Activated T-cell treated with anti-CD3 and anti-CD28 coated beads, Interleukin-2, amount 50 U/mL, for 24 hours (primary cell): ENCODE measurements around the gene TEX19.

Experiments used
- DNase-seq: peaks from one replicate; pipeline ENCODE4 v3.0.0-alpha.2; 2020
- H3K27ac Mint-ChIP-seq: 2 replicates; pipeline ENCODE4 v1.8.0; 2020; ENCODE audit warnings: mild to moderate bottlenecking, mixed read lengths
- H3K27me3 Mint-ChIP-seq: 2 replicates; pipeline ENCODE4 v1.8.0; 2020; ENCODE audit warnings: mixed read lengths
- H3K36me3 Mint-ChIP-seq: 2 replicates; pipeline ENCODE4 v1.8.0; 2020; ENCODE audit warnings: low read depth, mixed read lengths
- H3K4me1 Mint-ChIP-seq: 2 replicates; pipeline ENCODE4 v1.8.0; 2020; ENCODE audit warnings: low read depth, mixed read lengths
- H3K4me3 Mint-ChIP-seq: 2 replicates; pipeline ENCODE4 v1.8.0; 2020; ENCODE audit warnings: mild to moderate bottlenecking, moderate library complexity, mixed read lengths
- H3K9me3 Mint-ChIP-seq: 2 replicates; pipeline ENCODE4 v1.8.0; 2020; ENCODE audit warnings: mixed read lengths

TEX19 gene

DNA sequence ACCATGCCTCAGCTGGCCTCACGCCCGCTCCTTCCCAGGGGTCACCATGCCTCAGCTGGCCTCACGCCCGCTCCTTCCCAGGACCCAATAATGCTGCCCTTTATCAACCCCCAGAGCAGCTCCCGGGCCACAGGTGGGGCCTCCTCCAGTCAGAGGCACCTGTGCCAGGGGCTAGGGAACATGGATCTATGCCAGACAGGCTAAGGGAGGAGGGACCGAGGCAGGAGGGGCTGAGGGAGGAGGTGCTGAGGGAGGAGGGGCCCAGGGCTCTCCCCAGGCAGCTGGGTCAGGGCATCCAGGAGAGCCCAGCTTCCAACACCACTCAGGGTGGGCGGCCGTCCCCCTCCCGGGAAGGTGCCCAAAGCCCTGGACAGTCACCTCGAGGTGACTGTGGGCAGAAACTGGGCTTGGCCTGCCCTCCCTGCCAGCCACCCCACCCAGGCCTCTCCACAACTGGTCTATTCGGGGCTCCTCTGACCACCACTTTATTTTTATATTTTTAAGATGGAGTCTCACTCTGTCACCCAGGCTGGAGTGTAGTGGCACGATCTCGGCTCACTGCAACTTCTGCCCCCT lies 31.9 kb downstream of the TEX19 start:
- Mint-ChIP-seq H3K4me1 (no peaks in the 10 kb centered on the region), H3K9me3 (no peaks in the 10 kb centered on the region), H3K36me3 (peaks cover 29% of the 10 kb centered on the region), H3K27me3 (no peaks in the 10 kb centered on the region), H3K4me3 (no peak overlapping the region), H3K27ac (no peak overlapping the region)
- no peak for DNase-seq

- Mint-ChIP-seq H3K36me3 (peaks cover 29% of the 10 kb centered on the region), H3K27me3 (no peaks in the 10 kb centered on the region), H3K4me1 (peaks cover 2% of the 10 kb centered on the region), H3K27ac (no peak overlapping the region), H3K9me3 (no peaks in the 10 kb centered on the region), H3K4me3 (no peak overlapping the region)
- DNase-seq = no peak
These were observed 32.5 kb downstream of the TEX19 start for GRCh38 chr17:82391496-82392066.

- H3K4me3 Mint-ChIP-seq = no peak overlapping the region
These were observed 33.3 kb downstream of the TEX19 start for GRCh38 chr17:82392209-82392920.

GRCh38 chr17:82392941-82393340 lies 33.9 kb downstream of the TEX19 start:
- no peak overlapping the region for H3K4me3 Mint-ChIP-seq
- no peak for DNase-seq
- H3K9me3 Mint-ChIP-seq = no peaks in the 10 kb centered on the region
- H3K4me1 Mint-ChIP-seq = peaks cover 2% of the 10 kb centered on the region
- H3K27ac Mint-ChIP-seq = no peak overlapping the region
- H3K27me3 Mint-ChIP-seq = no peaks in the 10 kb centered on the region
- peaks cover 34% of the 10 kb centered on the region for H3K36me3 Mint-ChIP-seq

More at GRCh38 chr17:82392209-82392920, 33.3 kb downstream of the TEX19 start:
- Mint-ChIP-seq H3K9me3 (no peaks in the 10 kb centered on the region), H3K27me3 (no peaks in the 10 kb centered on the region), H3K27ac (no peak overlapping the region), H3K36me3 (peaks cover 31% of the 10 kb centered on the region), H3K4me1 (peaks cover 2% of the 10 kb centered on the region)
- no peak for DNase-seq

GRCh38 chr17:82394278-82394677 lies 35.2 kb downstream of the TEX19 start:
- Mint-ChIP-seq H3K36me3 (peaks cover 37% of the 10 kb centered on the region), H3K4me1 (peaks cover 2% of the 10 kb centered on the region), H3K4me3 (no peak overlapping the region), H3K27ac (no peak overlapping the region), H3K27me3 (no peaks in the 10 kb centered on the region), H3K9me3 (no peaks in the 10 kb centered on the region)
- no peak for DNase-seq

GRCh38 chr17:82396601-82397435 lies 37.8 kb downstream of the TEX19 start:
- H3K27me3 Mint-ChIP-seq = no peaks in the 10 kb centered on the region
- no peak for DNase-seq
- H3K4me3 Mint-ChIP-seq = no peak overlapping the region
- H3K36me3 Mint-ChIP-seq = peaks cover 46% of the 10 kb centered on the region
- peaks cover 14% of the 10 kb centered on the region for H3K4me1 Mint-ChIP-seq
- H3K9me3 Mint-ChIP-seq = no peaks in the 10 kb centered on the region
- H3K27ac Mint-ChIP-seq = no peak overlapping the region

GRCh38 chr17:82397449-82398335 lies 38.6 kb downstream of the TEX19 start:
- Mint-ChIP-seq H3K36me3 (peaks cover 44% of the 10 kb centered on the region), H3K4me3 (no peak overlapping the region), H3K4me1 (peaks cover 15% of the 10 kb centered on the region), H3K27me3 (no peaks in the 10 kb centered on the region), H3K9me3 (no peaks in the 10 kb centered on the region), H3K27ac (no peak overlapping the region)
- no peak for DNase-seq

- Mint-ChIP-seq H3K4me3 (no peak overlapping the region), H3K27ac (no peak overlapping the region), H3K9me3 (no peaks in the 10 kb centered on the region), H3K27me3 (no peaks in the 10 kb centered on the region), H3K4me1 (peaks cover 17% of the 10 kb centered on the region), H3K36me3 (peaks cover 46% of the 10 kb centered on the region)
- no peak for DNase-seq
These were observed 40.0 kb downstream of the TEX19 start for GRCh38 chr17:82399041-82399441.

DNA sequence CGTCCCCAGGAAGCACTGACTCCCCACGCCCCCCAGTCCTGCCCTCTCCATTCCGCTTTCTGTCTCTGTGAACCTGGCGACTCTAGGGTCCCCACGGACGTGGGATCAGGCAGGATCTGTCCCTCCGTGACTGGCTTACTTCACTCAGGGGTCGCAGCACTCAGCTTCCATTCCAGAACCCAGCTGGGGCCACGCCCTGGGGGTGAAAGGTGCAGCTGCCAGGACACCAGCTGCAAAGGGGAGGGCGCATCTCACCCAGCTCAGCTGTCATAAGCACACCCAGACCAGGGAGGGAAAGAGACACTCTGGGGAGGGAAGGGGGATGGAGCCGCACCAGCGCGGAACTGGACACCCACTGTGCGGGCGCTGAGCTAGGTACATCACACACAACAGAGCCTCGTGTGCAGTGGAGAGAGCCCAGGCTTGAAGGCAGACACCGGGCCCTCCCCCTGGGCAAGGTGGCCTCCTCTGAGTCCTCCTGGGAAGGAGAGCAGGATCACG lies 40.6 kb downstream of the TEX19 start:
- peaks cover 17% of the 10 kb centered on the region for H3K4me1 Mint-ChIP-seq
- no peaks in the 10 kb centered on the region for H3K27me3 Mint-ChIP-seq
- H3K36me3 Mint-ChIP-seq = peaks cover 46% of the 10 kb centered on the region
- no peak overlapping the region for H3K4me3 Mint-ChIP-seq
- DNase-seq = no peak
- H3K9me3 Mint-ChIP-seq = no peaks in the 10 kb centered on the region
- no peak overlapping the region for H3K27ac Mint-ChIP-seq

DNA sequence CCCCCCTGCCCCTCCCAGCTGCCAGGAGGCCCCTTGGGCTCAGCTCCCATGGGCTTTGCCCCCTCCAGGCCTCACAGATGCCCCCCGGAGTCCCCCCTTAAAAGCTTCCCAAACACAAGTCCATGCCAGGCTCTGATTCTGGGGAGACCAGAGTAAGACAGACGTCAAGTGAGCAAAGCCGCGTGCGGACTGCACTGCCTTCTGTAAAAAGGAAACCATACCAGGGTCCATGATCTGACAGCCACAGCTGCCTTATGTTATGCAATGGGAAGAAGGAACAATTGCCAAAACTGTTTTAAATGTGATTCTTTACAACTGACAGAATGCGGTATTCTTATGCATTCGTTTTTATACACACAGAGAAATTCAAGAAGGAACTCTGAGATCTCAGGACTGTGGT lies 41.2 kb downstream of the TEX19 start:
- H3K27me3 Mint-ChIP-seq = no peaks in the 10 kb centered on the region
- H3K4me1 Mint-ChIP-seq = peaks cover 17% of the 10 kb centered on the region
- H3K27ac Mint-ChIP-seq = no peak overlapping the region
- no peak overlapping the region for H3K4me3 Mint-ChIP-seq
- H3K36me3 Mint-ChIP-seq = peaks cover 44% of the 10 kb centered on the region
- DNase-seq = no peak
- no peaks in the 10 kb centered on the region for H3K9me3 Mint-ChIP-seq

- H3K27ac Mint-ChIP-seq = peak overlapping the region; percentile 84
- H3K4me3 Mint-ChIP-seq = peak overlapping the region; percentile 72
- H3K4me1 Mint-ChIP-seq = peaks cover 17% of the 10 kb centered on the region
- peak; percentile 67 for DNase-seq
- H3K9me3 Mint-ChIP-seq = no peaks in the 10 kb centered on the region
- H3K36me3 Mint-ChIP-seq = peaks cover 47% of the 10 kb centered on the region
- no peaks in the 10 kb centered on the region for H3K27me3 Mint-ChIP-seq
These were observed 41.8 kb downstream of the TEX19 start for GRCh38 chr17:82400830-82401229.

- Mint-ChIP-seq H3K27ac (no peak overlapping the region), H3K36me3 (peaks cover 53% of the 10 kb centered on the region), H3K4me1 (peaks cover 21% of the 10 kb centered on the region), H3K27me3 (no peaks in the 10 kb centered on the region), H3K9me3 (no peaks in the 10 kb centered on the region), H3K4me3 (no peak overlapping the region)
- DNase-seq = no peak
These were observed 43.8 kb downstream of the TEX19 start for GRCh38 chr17:82402865-82403264.

GRCh38 chr17:82403662-82404660 lies 44.9 kb downstream of the TEX19 start:
- Mint-ChIP-seq H3K4me1 (peaks cover 21% of the 10 kb centered on the region), H3K27ac (no peak overlapping the region), H3K27me3 (no peaks in the 10 kb centered on the region), H3K4me3 (no peak overlapping the region), H3K9me3 (no peaks in the 10 kb centered on the region), H3K36me3 (peaks cover 58% of the 10 kb centered on the region)
- no peak for DNase-seq
